ENCODE data around the gene FUT7. TPM values are rescaled to one million over a fixed set of nuclear protein-coding genes. Genes with fewer than 3 reads are reported as not detected.

Gene FUT7
- total RNA-seq, 1 experiment from 2014 or later: not detected

GRCh38 chr9:137000177-137000930 lies 31.5 kb downstream of the FUT7 start:
- Histone ChIP-seq H4K20me1 (ENCODE audit: control insufficient read depth, insufficient read depth, insufficient read length) (no peaks in the 10 kb centered on the region), H2BK120ac (ENCODE audit: low read depth, low read length, poor library complexity, severe bottlenecking) (no peak overlapping the region), H3K4me2 (ENCODE audit: insufficient read depth, insufficient read length, low read length) (no peak overlapping the region), H3K9ac (ENCODE audit: extremely low read depth, insufficient read length, low read length) (no peak overlapping the region), H3K9me3 (ENCODE audit: control insufficient read depth, low read depth, low read length) (no peaks in the 10 kb centered on the region), H2BK20ac (ENCODE audit: low read depth, low read length, poor library complexity, severe bottlenecking) (no peak overlapping the region), H3K79me2 (ENCODE audit: insufficient read depth, low read length) (no peaks in the 10 kb centered on the region), H3K4ac (ENCODE audit: low read depth, low read length) (no peak overlapping the region), H3K14ac (ENCODE audit: insufficient read depth, low read length) (no peak overlapping the region), H4K91ac (ENCODE audit: insufficient read length, low read depth, low read length) (no peak overlapping the region), H4K8ac (replicated peaks; ENCODE audit: insufficient read length, low read depth, low read length) (no peak overlapping the region), H3K56ac (ENCODE audit: insufficient read length, low read depth, low read length) (no peak overlapping the region), H3K27ac (ENCODE audit: insufficient read length, low read depth, low read length) (no peak overlapping the region), H2AFZ (ENCODE audit: low read length) (no peak overlapping the region), H3K79me1 (ENCODE audit: insufficient read depth, low read depth, low read length, poor library complexity, severe bottlenecking) (no peaks in the 10 kb centered on the region), H3K4me1 (ENCODE audit: insufficient read depth, low read length) (no peaks in the 10 kb centered on the region), H2BK5ac (ENCODE audit: insufficient read length, low read length) (no peak overlapping the region), H2BK15ac (ENCODE audit: low read depth, low read length) (no peak overlapping the region), H2BK12ac (ENCODE audit: insufficient read length, low read depth, low read length) (no peak overlapping the region), H3K23me2 (ENCODE audit: insufficient read length, low read depth, low read length, poor library complexity, severe bottlenecking) (no peaks in the 10 kb centered on the region), H3K18ac (ENCODE audit: insufficient read length, low read depth, low read length) (no peak overlapping the region), H2AK5ac (ENCODE audit: insufficient read length, low read length) (no peak overlapping the region), H3K27me3 (ENCODE audit: insufficient read depth, low read length) (no peaks in the 10 kb centered on the region), H3T11ph (ENCODE audit: low read length) (no peak overlapping the region), H4K5ac (ENCODE audit: insufficient read length, low read depth, low read length) (no peak overlapping the region), H3K23ac (ENCODE audit: insufficient read length, low read depth, low read length) (no peak overlapping the region)
- Mint-ChIP-seq H3K27ac (no peak overlapping the region), H3K4me3 (no peak overlapping the region), H3K36me3 (ENCODE audit: insufficient read depth in 1 of 3, low read depth in 3 of 3) (peaks cover 3 to 6% (median 5%) of the 10 kb centered on the region in 3 experiments; a peak in 5 of 7 replicates), H3K9me3 (peaks cover 8 to 9% of the 10 kb centered on the region in 2 experiments), H3K27me3 (ENCODE audit: low read depth) (peaks cover 15% of the 10 kb centered on the region), H3K4me1 (peaks cover 9 to 12% of the 10 kb centered on the region in 2 experiments)
- DNase-seq: no peak
- TF ChIP-seq, protein P1, sequence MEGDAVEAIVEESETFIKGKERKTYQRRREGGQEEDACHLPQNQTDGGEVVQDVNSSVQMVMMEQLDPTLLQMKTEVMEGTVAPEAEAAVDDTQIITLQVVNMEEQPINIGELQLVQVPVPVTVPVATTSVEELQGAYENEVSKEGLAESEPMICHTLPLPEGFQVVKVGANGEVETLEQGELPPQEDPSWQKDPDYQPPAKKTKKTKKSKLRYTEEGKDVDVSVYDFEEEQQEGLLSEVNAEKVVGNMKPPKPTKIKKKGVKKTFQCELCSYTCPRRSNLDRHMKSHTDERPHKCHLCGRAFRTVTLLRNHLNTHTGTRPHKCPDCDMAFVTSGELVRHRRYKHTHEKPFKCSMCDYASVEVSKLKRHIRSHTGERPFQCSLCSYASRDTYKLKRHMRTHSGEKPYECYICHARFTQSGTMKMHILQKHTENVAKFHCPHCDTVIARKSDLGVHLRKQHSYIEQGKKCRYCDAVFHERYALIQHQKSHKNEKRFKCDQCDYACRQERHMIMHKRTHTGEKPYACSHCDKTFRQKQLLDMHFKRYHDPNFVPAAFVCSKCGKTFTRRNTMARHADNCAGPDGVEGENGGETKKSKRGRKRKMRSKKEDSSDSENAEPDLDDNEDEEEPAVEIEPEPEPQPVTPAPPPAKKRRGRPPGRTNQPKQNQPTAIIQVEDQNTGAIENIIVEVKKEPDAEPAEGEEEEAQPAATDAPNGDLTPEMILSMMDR (conservative IDR thresholded peaks at IDR 0.05): no peak
- no CpG with 5 or more reads among the region's 10 CpGs for WGBS (ENCODE audit: extremely low coverage, insufficient read length, low lambda C conversion rate)

Data from H9 (cell line).